ENCODE data around the gene KLHDC7B.

DNA sequence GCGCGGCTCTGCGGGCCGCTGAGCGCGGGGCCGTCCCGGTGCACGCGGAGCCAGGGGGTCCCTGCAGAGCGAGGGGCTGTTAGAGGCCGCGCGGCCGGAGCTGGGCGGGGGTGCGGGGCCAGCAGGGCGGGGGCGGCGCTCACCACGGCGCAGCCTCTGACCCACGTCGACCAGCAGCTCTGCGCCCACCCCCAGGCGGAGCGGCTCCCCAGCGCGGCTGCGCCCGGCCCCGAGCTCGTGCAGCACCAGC lies 19.9 kb upstream of the KLHDC7B start:
- TF ChIP-seq, protein P1, sequence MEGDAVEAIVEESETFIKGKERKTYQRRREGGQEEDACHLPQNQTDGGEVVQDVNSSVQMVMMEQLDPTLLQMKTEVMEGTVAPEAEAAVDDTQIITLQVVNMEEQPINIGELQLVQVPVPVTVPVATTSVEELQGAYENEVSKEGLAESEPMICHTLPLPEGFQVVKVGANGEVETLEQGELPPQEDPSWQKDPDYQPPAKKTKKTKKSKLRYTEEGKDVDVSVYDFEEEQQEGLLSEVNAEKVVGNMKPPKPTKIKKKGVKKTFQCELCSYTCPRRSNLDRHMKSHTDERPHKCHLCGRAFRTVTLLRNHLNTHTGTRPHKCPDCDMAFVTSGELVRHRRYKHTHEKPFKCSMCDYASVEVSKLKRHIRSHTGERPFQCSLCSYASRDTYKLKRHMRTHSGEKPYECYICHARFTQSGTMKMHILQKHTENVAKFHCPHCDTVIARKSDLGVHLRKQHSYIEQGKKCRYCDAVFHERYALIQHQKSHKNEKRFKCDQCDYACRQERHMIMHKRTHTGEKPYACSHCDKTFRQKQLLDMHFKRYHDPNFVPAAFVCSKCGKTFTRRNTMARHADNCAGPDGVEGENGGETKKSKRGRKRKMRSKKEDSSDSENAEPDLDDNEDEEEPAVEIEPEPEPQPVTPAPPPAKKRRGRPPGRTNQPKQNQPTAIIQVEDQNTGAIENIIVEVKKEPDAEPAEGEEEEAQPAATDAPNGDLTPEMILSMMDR (IDR thresholded peaks at IDR 0.05), result no peak
- no peak for TF ChIP-seq POLR2A (IDR thresholded peaks at IDR 0.05)
- TF ChIP-seq EP300 (IDR thresholded peaks at IDR 0.05), result no peak
